A549 (cell line): ENCODE data around the gene ATF7IP2. TPM values are rescaled to one million over a fixed set of nuclear protein-coding genes. Genes with fewer than 3 reads are reported as not detected.
A peak's percentile ranks its signal among the peaks of the same experiment; 100 is the strongest.

Source experiments
- ATAC-seq, 2 experiments: fragments of 200-7000 bp in 1 of 2; fragments of >200 bp in 1 of 2; cut with Nextera tagmentation in 1 of 2; cut with Tn5 transposase in 1 of 2; 3 replicates each; pipeline versions ENCODE4 v1.8.0 to v1.9.1; 2018 to 2020; ENCODE audit warnings: mild to moderate bottlenecking in 1 of 2, moderate library complexity in 1 of 2
- CTCF ChIA-PET: fragments of 300-600 bp; sonication (Branson Sonifier 250); formaldehyde crosslinking; extraction: SDS; loops from one replicate; lab custom pipeline; 2021; ENCODE audit warnings: antibody characterized with exemption, inconsistent platforms; lab: Yijun Ruan, JAX
- POLR2A ChIA-PET: fragments of 350-600 bp; formaldehyde crosslinking; extraction: SDS; loops from one replicate; lab custom pipeline; 2021; ENCODE audit warnings: antibody characterized with exemption, inconsistent platforms; lab: Yijun Ruan, JAX
- DNase-seq, 2 experiments: peaks; one replicate each; pipeline versions ENCODE4 v3.0.0 to v3.0.0-alpha.2; 2011 to 2016; ENCODE audit warnings: low read depth in 1 of 2, low spot score in 1 of 2
- FAIRE-seq: peaks from 2 replicates; lab custom pipeline; 2011; peaks lifted over from hg19 to GRCh38; lab: Jason Lieb, UNC
- H3K27ac ChIP-seq, 2 experiments: fragments of >200 bp; sonication (Bioruptor Twin); formaldehyde crosslinking; 3 replicates each; pipeline ENCODE4 v1.5.1; 2016 to 2017
- H3K4me1 ChIP-seq: fragments of >200 bp; sonication (Bioruptor Twin); formaldehyde crosslinking; 3 replicates; pipeline ENCODE4 v1.6.1; 2016
- H3K4me2 ChIP-seq: fragments of >200 bp; sonication (Bioruptor Twin); formaldehyde crosslinking; 3 replicates; pipeline ENCODE4 v1.6.1; 2016
- H3K4me3 ChIP-seq: fragments of >200 bp; sonication (Bioruptor Twin); formaldehyde crosslinking; 3 replicates; pipeline ENCODE4 v1.5.1; 2016
- H3K9me3 ChIP-seq: fragments of >200 bp; sonication (Bioruptor Twin); formaldehyde crosslinking; 3 replicates; pipeline ENCODE4 v1.6.1; 2016
- CBX8 ChIP-seq: fragments of 200-600 bp; sonication (generic); IDR thresholded peaks from 2 replicates; pipeline ENCODE4 v1.6.1; 2016
- EHMT2 ChIP-seq: fragments of 200-600 bp; sonication (generic); IDR thresholded peaks from 2 replicates; pipeline ENCODE4 v1.6.1; 2016; ENCODE audit warnings: antibody characterized with exemption, low read depth, mild to moderate bottlenecking, moderate library complexity
- ESRRA ChIP-seq: fragments of 150-350 bp; IDR thresholded peaks from 2 replicates; pipeline ENCODE4 v1.6.1; 2014; ENCODE audit warnings: mild to moderate bottlenecking, low read length, borderline replicate concordance
- FOXS1 ChIP-seq: fragments of 250-450 bp; sonication (Bioruptor Pico); IDR thresholded peaks from 2 replicates; pipeline ENCODE4 v1.5.0; 2020; ENCODE audit warnings: mild to moderate bottlenecking, moderate library complexity
- GATA3 ChIP-seq: IDR thresholded peaks from 2 replicates; pipeline ENCODE4 v1.6.1; 2012; ENCODE audit warnings: borderline replicate concordance
- HEYL ChIP-seq: fragments of 250-450 bp; sonication (Bioruptor Pico); IDR thresholded peaks from 2 replicates; pipeline ENCODE4 v1.8.0; 2021; ENCODE audit warnings: mild to moderate bottlenecking, moderate library complexity
- HOXB13 ChIP-seq: fragments of 250-450 bp; sonication (Bioruptor Pico); IDR thresholded peaks from 2 replicates; pipeline ENCODE4 v1.5.0; 2020; ENCODE audit warnings: low read depth, mild to moderate bottlenecking, moderate library complexity
- JUN ChIP-seq, 2 experiments: fragments of >200 bp; sonication (Bioruptor Twin); formaldehyde crosslinking; IDR thresholded peaks; 2 replicates in 1 of 2; 3 replicates in 1 of 2; pipeline ENCODE4 v1.6.1; 2016 to 2017
- KDM1A ChIP-seq: fragments of 200-600 bp; sonication (generic); IDR thresholded peaks from 2 replicates; pipeline ENCODE4 v1.6.1; 2016; ENCODE audit warnings: low read depth, mild to moderate bottlenecking
- KDM5A ChIP-seq: fragments of 200-600 bp; sonication (generic); IDR thresholded peaks from 2 replicates; pipeline ENCODE4 v1.6.1; 2016; ENCODE audit warnings: antibody characterized with exemption, mild to moderate bottlenecking
- MAFK ChIP-seq: fragments of 450-650 bp; IDR thresholded peaks from 2 replicates; pipeline ENCODE4 v1.6.1; 2014; ENCODE audit not compliant: partially characterized antibody
- MAZ ChIP-seq: fragments of 150-350 bp; IDR thresholded peaks from 2 replicates; pipeline ENCODE4 v1.6.1; 2014; ENCODE audit warnings: antibody characterized with exemption, low read depth, low read length, borderline replicate concordance
- NPAS2 ChIP-seq: fragments of 250-450 bp; sonication (Bioruptor Pico); IDR thresholded peaks from 2 replicates; pipeline ENCODE4 v1.8.0; 2022; ENCODE audit warnings: mild to moderate bottlenecking, moderate library complexity, borderline replicate concordance
- POLR2A ChIP-seq: IDR thresholded peaks from 2 replicates; pipeline ENCODE4 v1.6.1; 2012; ENCODE audit warnings: mild to moderate bottlenecking, low read length
- RARB ChIP-seq: fragments of 250-450 bp; sonication (Bioruptor Pico); IDR thresholded peaks from 2 replicates; pipeline ENCODE4 v1.8.0; 2021; ENCODE audit warnings: mild to moderate bottlenecking, moderate library complexity
- RNF2 ChIP-seq: fragments of 200-600 bp; sonication (generic); IDR thresholded peaks from 2 replicates; pipeline ENCODE4 v1.6.1; 2016; ENCODE audit warnings: low read depth, mild to moderate bottlenecking, antibody characterized with exemption, moderate library complexity, borderline replicate concordance
- SREBF2 ChIP-seq: fragments of 450-650 bp; IDR thresholded peaks from 2 replicates; pipeline ENCODE4 v1.6.1; 2014; ENCODE audit warnings: mild to moderate bottlenecking, moderate library complexity
- TFCP2L1 ChIP-seq: fragments of 250-450 bp; sonication (Bioruptor Pico); IDR thresholded peaks from 2 replicates; pipeline ENCODE4 v1.5.0; 2021; ENCODE audit warnings: mild to moderate bottlenecking
- ZFP36 ChIP-seq: fragments of 450-650 bp; IDR thresholded peaks from 2 replicates; pipeline ENCODE4 v1.6.1; 2014; ENCODE audit warnings: borderline replicate concordance; ENCODE audit not compliant: partially characterized antibody
- WGBS: methylation state at CpG from one replicate; pipeline ENCODE4 v1.1.6; 2017; ENCODE audit errors: missing lambda C conversion rate; 5-methylcytosine and 5-hydroxymethylcytosine counted together
- polyA plus RNA-seq, 4 experiments: library from polyadenylated mRNA; depleted of rRNA in 3 of 4; stranded (reverse); fragments of >200 nt; fragmentation: RNase III in 1 of 4; extraction: RNeasy Plus Mini Kit Qiagen cat#74134 plus additional on column Dnase treatment in 1 of 4; gene quantifications; 2 replicates in 3 of 4; 3 replicates in 1 of 4; pipeline ENCODE4 v1.2.3, GENCODE V29; 2011 to 2017
- TF ChIP-seq, protein P1 (sequence below): IDR thresholded peaks from 2 replicates; pipeline ENCODE4 v1.6.1; 2012
- TF ChIP-seq, protein P2 (sequence below): fragments of 250-450 bp; sonication (Bioruptor Pico); IDR thresholded peaks from 2 replicates; pipeline ENCODE4 v1.5.0; 2020; ENCODE audit warnings: low read depth, mild to moderate bottlenecking, moderate library complexity
- TF ChIP-seq, protein P3 (sequence below): fragments of >200 bp; sonication (Bioruptor Twin); formaldehyde crosslinking; IDR thresholded peaks from 3 replicates; pipeline ENCODE4 v1.5.1; 2016
- TF ChIP-seq, protein P4 (sequence below): fragments of 250-450 bp; sonication (Bioruptor Pico); IDR thresholded peaks from 2 replicates; pipeline ENCODE4 v1.5.0; 2021; ENCODE audit warnings: mild to moderate bottlenecking, moderate library complexity, borderline replicate concordance
- TF ChIP-seq, protein P5 (sequence below): fragments of >200 bp; sonication (Bioruptor Twin); formaldehyde crosslinking; IDR thresholded peaks from 3 replicates; pipeline ENCODE4 v1.6.1; 2016
- TF ChIP-seq, protein P6 (sequence below): fragments of 150-350 bp; IDR thresholded peaks from 2 replicates; pipeline ENCODE4 v1.6.1; 2014; ENCODE audit warnings: low read depth, mild to moderate bottlenecking, low read length
- TF ChIP-seq, protein P7 (sequence below): IDR thresholded peaks from 2 replicates; pipeline ENCODE4 v1.6.1; 2012
- TF ChIP-seq, protein P8 (sequence below): fragments of 450-650 bp; IDR thresholded peaks from 2 replicates; pipeline ENCODE4 v1.6.1; 2014; ENCODE audit warnings: antibody characterized with exemption

Gene ATF7IP2
- polyA plus RNA-seq, 2 of the 4 experiments (the other 2 are of a cell fraction) = 12.3 to 23.5 TPM

DNA sequence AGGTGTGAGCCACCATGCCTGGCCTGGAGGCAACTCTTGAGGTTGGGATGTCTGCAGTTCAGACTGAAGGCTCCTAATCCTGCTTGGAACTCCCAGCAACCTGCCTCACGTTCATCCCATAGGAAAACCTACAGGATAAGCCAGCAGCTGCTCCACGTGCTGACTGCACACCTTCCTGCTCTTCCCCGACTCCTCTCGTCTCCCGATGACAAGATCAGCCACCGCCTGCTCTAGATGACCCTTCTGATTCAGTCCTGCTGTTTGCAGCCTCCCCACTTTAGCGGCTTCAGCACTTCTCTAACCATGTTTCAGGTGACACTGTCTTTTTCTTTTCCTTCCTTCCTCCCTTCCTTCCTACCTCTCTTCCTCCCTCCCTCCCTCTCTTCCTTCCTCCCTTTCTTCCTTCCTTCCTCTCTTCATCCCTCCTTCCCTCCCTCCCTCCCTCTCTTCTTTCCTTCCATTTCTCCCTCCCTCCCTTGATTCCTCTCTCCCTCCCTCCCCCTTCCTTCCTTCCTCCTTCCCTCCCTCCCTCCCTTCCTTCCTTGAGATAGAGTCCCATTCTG is 132.7 kb downstream of the ATF7IP2 start:
- ChIA-PET CTCF (interaction anchor here (0.8 to 10.3 kb wide), 4 partner anchors 9 to 400 kb away, joined by 3 to 198 read pairs (median 3); no protein-coding TSS in a partner anchor), POLR2A (no interaction called here)
- ATAC-seq (no peak), DNase-seq (no peak), FAIRE-seq (no peak)
- Histone ChIP-seq H3K4me3 (no peak overlapping the region), H3K27ac (peak overlapping the region in 1 of 2 experiments; percentile 47; a peak in 1 of 6 replicates), H3K4me2 (no peak overlapping the region), H3K4me1 (peaks cover 14% of the 10 kb centered on the region), H3K9me3 (no peaks in the 10 kb centered on the region)
- 89% methylated on average over 7 of the region's 7 CpGs for WGBS
- TF ChIP-seq ESRRA = no peak
- no peak for TF ChIP-seq EHMT2
- no peak for TF ChIP-seq RARB
- TF ChIP-seq, protein P1, sequence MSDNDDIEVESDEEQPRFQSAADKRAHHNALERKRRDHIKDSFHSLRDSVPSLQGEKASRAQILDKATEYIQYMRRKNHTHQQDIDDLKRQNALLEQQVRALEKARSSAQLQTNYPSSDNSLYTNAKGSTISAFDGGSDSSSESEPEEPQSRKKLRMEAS = no peak
- no peak for TF ChIP-seq SREBF2
- TF ChIP-seq, protein P2, sequence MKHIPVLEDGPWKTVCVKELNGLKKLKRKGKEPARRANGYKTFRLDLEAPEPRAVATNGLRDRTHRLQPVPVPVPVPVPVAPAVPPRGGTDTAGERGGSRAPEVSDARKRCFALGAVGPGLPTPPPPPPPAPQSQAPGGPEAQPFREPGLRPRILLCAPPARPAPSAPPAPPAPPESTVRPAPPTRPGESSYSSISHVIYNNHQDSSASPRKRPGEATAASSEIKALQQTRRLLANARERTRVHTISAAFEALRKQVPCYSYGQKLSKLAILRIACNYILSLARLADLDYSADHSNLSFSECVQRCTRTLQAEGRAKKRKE = no peak
- TF ChIP-seq CBX8 = no peak
- TF ChIP-seq KDM1A = no peak
- TF ChIP-seq HEYL (CRISPR knock-in tag) = no peak
- TF ChIP-seq, protein P3, sequence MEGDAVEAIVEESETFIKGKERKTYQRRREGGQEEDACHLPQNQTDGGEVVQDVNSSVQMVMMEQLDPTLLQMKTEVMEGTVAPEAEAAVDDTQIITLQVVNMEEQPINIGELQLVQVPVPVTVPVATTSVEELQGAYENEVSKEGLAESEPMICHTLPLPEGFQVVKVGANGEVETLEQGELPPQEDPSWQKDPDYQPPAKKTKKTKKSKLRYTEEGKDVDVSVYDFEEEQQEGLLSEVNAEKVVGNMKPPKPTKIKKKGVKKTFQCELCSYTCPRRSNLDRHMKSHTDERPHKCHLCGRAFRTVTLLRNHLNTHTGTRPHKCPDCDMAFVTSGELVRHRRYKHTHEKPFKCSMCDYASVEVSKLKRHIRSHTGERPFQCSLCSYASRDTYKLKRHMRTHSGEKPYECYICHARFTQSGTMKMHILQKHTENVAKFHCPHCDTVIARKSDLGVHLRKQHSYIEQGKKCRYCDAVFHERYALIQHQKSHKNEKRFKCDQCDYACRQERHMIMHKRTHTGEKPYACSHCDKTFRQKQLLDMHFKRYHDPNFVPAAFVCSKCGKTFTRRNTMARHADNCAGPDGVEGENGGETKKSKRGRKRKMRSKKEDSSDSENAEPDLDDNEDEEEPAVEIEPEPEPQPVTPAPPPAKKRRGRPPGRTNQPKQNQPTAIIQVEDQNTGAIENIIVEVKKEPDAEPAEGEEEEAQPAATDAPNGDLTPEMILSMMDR = no peak
- TF ChIP-seq, protein P4, sequence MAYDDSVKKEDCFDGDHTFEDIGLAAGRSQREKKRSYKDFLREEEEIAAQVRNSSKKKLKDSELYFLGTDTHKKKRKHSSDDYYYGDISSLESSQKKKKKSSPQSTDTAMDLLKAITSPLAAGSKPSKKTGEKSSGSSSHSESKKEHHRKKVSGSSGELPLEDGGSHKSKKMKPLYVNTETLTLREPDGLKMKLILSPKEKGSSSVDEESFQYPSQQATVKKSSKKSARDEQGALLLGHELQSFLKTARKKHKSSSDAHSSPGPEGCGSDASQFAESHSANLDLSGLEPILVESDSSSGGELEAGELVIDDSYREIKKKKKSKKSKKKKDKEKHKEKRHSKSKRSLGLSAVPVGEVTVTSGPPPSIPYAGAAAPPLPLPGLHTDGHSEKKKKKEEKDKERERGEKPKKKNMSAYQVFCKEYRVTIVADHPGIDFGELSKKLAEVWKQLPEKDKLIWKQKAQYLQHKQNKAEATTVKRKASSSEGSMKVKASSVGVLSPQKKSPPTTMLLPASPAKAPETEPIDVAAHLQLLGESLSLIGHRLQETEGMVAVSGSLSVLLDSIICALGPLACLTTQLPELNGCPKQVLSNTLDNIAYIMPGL (CRISPR knock-in tag) = no peak
- TF ChIP-seq JUN (IDR thresholded peaks at IDR 0.05) = no peak

DNA sequence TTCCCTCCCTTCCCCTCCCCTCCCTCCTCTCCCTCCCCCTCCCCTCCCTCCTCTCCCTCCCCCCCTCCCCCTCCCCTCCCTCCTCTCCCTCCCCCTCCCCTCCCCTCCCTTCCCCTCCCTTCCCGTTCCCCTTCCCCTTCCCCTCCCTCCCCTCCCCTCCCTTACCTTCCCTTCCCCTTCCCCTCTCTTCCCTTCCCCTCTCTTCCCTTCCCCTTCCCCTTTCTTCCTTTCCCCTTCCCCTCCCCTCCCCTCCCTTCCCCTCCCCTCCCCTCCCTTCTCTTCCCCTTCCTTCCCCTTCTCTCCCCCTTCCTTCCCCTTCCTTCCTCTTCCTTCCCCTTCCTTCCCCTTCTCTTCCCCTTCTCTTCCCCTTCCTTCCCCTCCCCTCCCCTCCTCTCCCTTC is 133.4 kb downstream of the ATF7IP2 start:
- CTCF ChIA-PET = interaction anchor here (1.5 to 8.7 kb wide), 2 partner anchors 10 to 218 kb away, joined by 3 to 57 read pairs; no protein-coding TSS in a partner anchor
- FAIRE-seq (no peak), ATAC-seq (no peak)
- Histone ChIP-seq H3K9me3 (no peaks in the 10 kb centered on the region), H3K4me1 (peaks cover 14% of the 10 kb centered on the region), H3K4me2 (no peak overlapping the region; the same call in 2 of the 3 replicates), H3K27ac (peak overlapping the region in 1 of 2 experiments; percentile 80; a peak in 1 of 6 replicates)
- POLR2A ChIA-PET = no interaction called here
- no CpG with 5 or more reads among the region's 1 CpG for WGBS
- no peak for TF ChIP-seq GATA3
- TF ChIP-seq HEYL (CRISPR knock-in tag) = no peak
- TF ChIP-seq, protein P5, sequence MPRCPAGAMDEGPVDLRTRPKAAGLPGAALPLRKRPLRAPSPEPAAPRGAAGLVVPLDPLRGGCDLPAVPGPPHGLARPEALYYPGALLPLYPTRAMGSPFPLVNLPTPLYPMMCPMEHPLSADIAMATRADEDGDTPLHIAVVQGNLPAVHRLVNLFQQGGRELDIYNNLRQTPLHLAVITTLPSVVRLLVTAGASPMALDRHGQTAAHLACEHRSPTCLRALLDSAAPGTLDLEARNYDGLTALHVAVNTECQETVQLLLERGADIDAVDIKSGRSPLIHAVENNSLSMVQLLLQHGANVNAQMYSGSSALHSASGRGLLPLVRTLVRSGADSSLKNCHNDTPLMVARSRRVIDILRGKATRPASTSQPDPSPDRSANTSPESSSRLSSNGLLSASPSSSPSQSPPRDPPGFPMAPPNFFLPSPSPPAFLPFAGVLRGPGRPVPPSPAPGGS = no peak
- TF ChIP-seq POLR2A = no peak
- no peak for TF ChIP-seq ZFP36
- no peak for TF ChIP-seq NPAS2 (CRISPR knock-in tag)
- TF ChIP-seq RNF2 = no peak
- no peak for TF ChIP-seq FOXS1 (CRISPR knock-in tag)
- TF ChIP-seq, protein P6, sequence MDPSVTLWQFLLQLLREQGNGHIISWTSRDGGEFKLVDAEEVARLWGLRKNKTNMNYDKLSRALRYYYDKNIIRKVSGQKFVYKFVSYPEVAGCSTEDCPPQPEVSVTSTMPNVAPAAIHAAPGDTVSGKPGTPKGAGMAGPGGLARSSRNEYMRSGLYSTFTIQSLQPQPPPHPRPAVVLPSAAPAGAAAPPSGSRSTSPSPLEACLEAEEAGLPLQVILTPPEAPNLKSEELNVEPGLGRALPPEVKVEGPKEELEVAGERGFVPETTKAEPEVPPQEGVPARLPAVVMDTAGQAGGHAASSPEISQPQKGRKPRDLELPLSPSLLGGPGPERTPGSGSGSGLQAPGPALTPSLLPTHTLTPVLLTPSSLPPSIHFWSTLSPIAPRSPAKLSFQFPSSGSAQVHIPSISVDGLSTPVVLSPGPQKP = no peak
- no peak for TF ChIP-seq SREBF2
- TF ChIP-seq KDM5A = no peak
- no peak for TF ChIP-seq MAFK
- TF ChIP-seq, protein P7, sequence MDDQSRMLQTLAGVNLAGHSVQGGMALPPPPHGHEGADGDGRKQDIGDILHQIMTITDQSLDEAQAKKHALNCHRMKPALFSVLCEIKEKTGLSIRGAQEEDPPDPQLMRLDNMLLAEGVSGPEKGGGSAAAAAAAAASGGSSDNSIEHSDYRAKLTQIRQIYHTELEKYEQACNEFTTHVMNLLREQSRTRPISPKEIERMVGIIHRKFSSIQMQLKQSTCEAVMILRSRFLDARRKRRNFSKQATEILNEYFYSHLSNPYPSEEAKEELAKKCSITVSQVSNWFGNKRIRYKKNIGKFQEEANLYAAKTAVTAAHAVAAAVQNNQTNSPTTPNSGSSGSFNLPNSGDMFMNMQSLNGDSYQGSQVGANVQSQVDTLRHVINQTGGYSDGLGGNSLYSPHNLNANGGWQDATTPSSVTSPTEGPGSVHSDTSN = no peak
- no peak for TF ChIP-seq HOXB13 (CRISPR knock-in tag)
- no peak for TF ChIP-seq RARB
- TF ChIP-seq MAZ = no peak
- TF ChIP-seq KDM1A = no peak
- TF ChIP-seq TFCP2L1 (CRISPR knock-in tag) = no peak
- TF ChIP-seq, protein P8, sequence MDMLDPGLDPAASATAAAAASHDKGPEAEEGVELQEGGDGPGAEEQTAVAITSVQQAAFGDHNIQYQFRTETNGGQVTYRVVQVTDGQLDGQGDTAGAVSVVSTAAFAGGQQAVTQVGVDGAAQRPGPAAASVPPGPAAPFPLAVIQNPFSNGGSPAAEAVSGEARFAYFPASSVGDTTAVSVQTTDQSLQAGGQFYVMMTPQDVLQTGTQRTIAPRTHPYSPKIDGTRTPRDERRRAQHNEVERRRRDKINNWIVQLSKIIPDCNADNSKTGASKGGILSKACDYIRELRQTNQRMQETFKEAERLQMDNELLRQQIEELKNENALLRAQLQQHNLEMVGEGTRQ = no peak
- TF ChIP-seq, all 56 proteins: peak for 0
- H3K4me3 ChIP-seq = no peak overlapping the region
- no peak for DNase-seq
